Thyroid gland (tissue), 4 donors: ENCODE data around the gene PIWIL1. TPM values are rescaled to one million over a fixed set of nuclear protein-coding genes. Genes with fewer than 3 reads are reported as not detected.
A peak's percentile ranks its signal among the peaks of the same experiment; 100 is the strongest.

Experiments
- DNase-seq, 2 donors: peaks; one replicate each; pipeline ENCODE4 v3.0.0-alpha.2; 2019
- H3K27ac ChIP-seq, 3 donors: fragments of 200-600 bp; sonication (generic); 1 replicate in 2 of 3; 2 replicates in 1 of 3; pipeline ENCODE4 v1.5.1; 2016 to 2019; ENCODE audit warnings: mild to moderate bottlenecking in 1 of 3, moderate library complexity in 1 of 3
- H3K27me3 ChIP-seq: fragments of 200-600 bp; sonication (generic); one replicate; pipeline ENCODE4 v1.5.1; 2019
- H3K36me3 ChIP-seq, 2 donors: fragments of 200-600 bp; sonication (generic); one replicate each; pipeline ENCODE4 v1.5.1; 2016 to 2019
- H3K4me1 ChIP-seq, 2 donors: fragments of 200-600 bp; sonication (generic); one replicate each; pipeline ENCODE4 v1.5.1; 2017 to 2019
- H3K4me3 ChIP-seq, 3 donors: fragments of 200-600 bp; sonication (generic); replicated peaks in 1 of 3; 1 replicate in 2 of 3; 2 replicates in 1 of 3; pipeline ENCODE4 v1.5.1; 2016; ENCODE audit warnings: mild to moderate bottlenecking in 1 of 3
- H3K9me3 ChIP-seq: fragments of 200-600 bp; sonication (generic); one replicate; pipeline ENCODE4 v1.5.1; 2017
- CTCF ChIP-seq, 6 experiments: fragments of 200-600 bp in 3 of 6; fragments of 450-650 bp in 3 of 6; sonication (generic) in 3 of 6; IDR thresholded peaks; one replicate each; pipeline ENCODE4 v1.5.1; 2016 to 2019; ENCODE audit warnings: antibody characterized with exemption in 6 of 6, mild to moderate bottlenecking in 2 of 6, inconsistent platforms in 1 of 6, moderate library complexity in 1 of 6
- POLR2A ChIP-seq, 2 donors: fragments of 450-650 bp; IDR thresholded peaks; one replicate each; pipeline ENCODE4 v1.6.1; 2017; ENCODE audit warnings: antibody characterized with exemption in 2 of 2, mild to moderate bottlenecking in 2 of 2, moderate library complexity in 1 of 2
- WGBS, 2 donors: methylation state at CpG; one replicate each; pipeline ENCODE4 v1.1.5; 2017; 5-methylcytosine and 5-hydroxymethylcytosine counted together
- intact Hi-C: fragments of 100-400 bp; cut with DNase I; formaldehyde crosslinking; loops from one replicate; pipeline ENCODE4 v1.15.1; 2023
- total RNA-seq, 4 donors: library from RNA; depleted of rRNA; stranded (reverse); fragments of >200 nt; gene quantifications; one replicate each; pipeline ENCODE4 v1.2.3, GENCODE V29; 2016

Gene PIWIL1
- total RNA-seq, 4 donors from 2014 or later, result 0.22 to 1.5 (median 0.67) TPM; not detected in 1

GRCh38 chr12:130357729-130358330 lies 20.1 kb downstream of the PIWIL1 start:
- Histone ChIP-seq H3K27ac (peak overlapping the region in 2 of 3 donors; percentile 19 to 52), H3K9me3 (no peaks in the 10 kb centered on the region), H3K4me3 (no peak overlapping the region), H3K27me3 (no peaks in the 10 kb centered on the region), H3K36me3 (no peaks in the 10 kb centered on the region), H3K4me1 (peaks cover 21 to 40% of the 10 kb centered on the region in 2 donors)
- DNase-seq, result no peak
- TF ChIP-seq CTCF (IDR thresholded peaks at IDR 0.05) (no peak), POLR2A (IDR thresholded peaks at IDR 0.05) (no peak)
- whole genome bisulfite sequencing, 2 donors, result 57 to 60% methylated on average over 14 of the region's 14 CpGs
- intact Hi-C loops, result no loop called here

GRCh38 chr12:130362060-130362459 lies 24.4 kb downstream of the PIWIL1 start:
- intact Hi-C loops, result no loop called here
- Histone ChIP-seq H3K27me3 (no peaks in the 10 kb centered on the region), H3K36me3 (no peaks in the 10 kb centered on the region), H3K27ac (no peak overlapping the region), H3K4me1 (peaks cover 38 to 44% of the 10 kb centered on the region in 2 donors), H3K9me3 (no peaks in the 10 kb centered on the region), H3K4me3 (no peak overlapping the region)
- TF ChIP-seq CTCF (IDR thresholded peaks at IDR 0.05) (no peak), POLR2A (IDR thresholded peaks at IDR 0.05) (no peak)
- no peak for DNase-seq
- 49 to 62% methylated on average over 5 of the region's 5 CpGs for WGBS, 2 donors

- WGBS, 2 donors, result 80 to 88% methylated on average over 2 of the region's 2 CpGs
- H3K27ac ChIP-seq, result no peak overlapping the region
- peaks cover 21 to 32% of the 10 kb centered on the region in 2 donors for H3K4me1 ChIP-seq
- H3K36me3 ChIP-seq, result no peaks in the 10 kb centered on the region
- no peaks in the 10 kb centered on the region for H3K27me3 ChIP-seq
- no peak overlapping the region for H3K4me3 ChIP-seq
- DNase-seq, result no peak
- intact Hi-C loops, result no loop called here
- TF ChIP-seq CTCF (IDR thresholded peaks at IDR 0.05), result no peak
- no peak for TF ChIP-seq POLR2A (IDR thresholded peaks at IDR 0.05)
- H3K9me3 ChIP-seq, result no peaks in the 10 kb centered on the region
Measured at GRCh38 chr12:130364578-130364977, 26.9 kb downstream of the PIWIL1 start.

GRCh38 chr12:130366159-130366558 lies 28.5 kb downstream of the PIWIL1 start:
- DNase-seq, result peak; percentile 61 to 73
- Histone ChIP-seq H3K4me3 (no peak overlapping the region), H3K27ac (peak overlapping the region in 1 of 3 donors; percentile 18), H3K9me3 (no peaks in the 10 kb centered on the region), H3K36me3 (no peaks in the 10 kb centered on the region), H3K4me1 (peaks cover 21 to 33% of the 10 kb centered on the region in 2 donors), H3K27me3 (no peaks in the 10 kb centered on the region)
- WGBS, 2 donors, result 41 to 51% methylated on average over 7 of the region's 7 CpGs
- intact Hi-C loops, result no loop called here
- TF ChIP-seq POLR2A (IDR thresholded peaks at IDR 0.05) (no peak), CTCF (IDR thresholded peaks at IDR 0.05) (no peak)

- no peak for TF ChIP-seq POLR2A (IDR thresholded peaks at IDR 0.05)
- no peak for TF ChIP-seq CTCF (IDR thresholded peaks at IDR 0.05)
- Histone ChIP-seq H3K4me1 (peaks cover 21 to 39% of the 10 kb centered on the region in 2 donors), H3K27me3 (no peaks in the 10 kb centered on the region), H3K9me3 (no peaks in the 10 kb centered on the region), H3K27ac (no peak overlapping the region), H3K36me3 (no peaks in the 10 kb centered on the region), H3K4me3 (no peak overlapping the region)
- 72 to 75% methylated on average over 2 of the region's 2 CpGs for WGBS, 2 donors
- DNase-seq, result no peak
- intact Hi-C loops, result no loop called here
Measured at GRCh38 chr12:130367003-130367402, 29.3 kb downstream of the PIWIL1 start.
